HepG2 (cell line): Measurements from ENCODE around the gene ESRP2. TPM values are rescaled to one million over a fixed set of nuclear protein-coding genes. Genes with fewer than 3 reads are reported as not detected.

Experiments
- ATAC-seq: fragments of 200-7000 bp; cut with Tn5 transposase; 3 replicates; pipeline ENCODE4 v1.9.1; 2020; ENCODE audit warnings: mild to moderate bottlenecking, moderate library complexity
- BruUV-seq: library from RNA; stranded (reverse); fragments of 400-500 nt; replicated peaks from 2 replicates; lab custom pipeline; 2021; lab: Mats Ljungman, UMichigan
- CTCF ChIA-PET: fragments of 300-600 bp; formaldehyde crosslinking; extraction: SDS; loops from one replicate; lab custom pipeline; 2021; ENCODE audit warnings: low total read pairs, inconsistent platforms, low intra/inter-chr PET ratio; lab: Yijun Ruan, JAX
- POLR2A ChIA-PET: fragments of 350-600 bp; sonication (Branson Sonifier 250); formaldehyde crosslinking; loops from one replicate; lab custom pipeline; 2020; ENCODE audit warnings: antibody characterized with exemption, inconsistent platforms; lab: Yijun Ruan, JAX
- DNase-seq: peaks from one replicate; pipeline ENCODE4 v3.0.0-alpha.2; 2015; ENCODE audit warnings: low spot score
- FAIRE-seq: peaks from 3 replicates; lab custom pipeline; 2011; peaks lifted over from hg19 to GRCh38; lab: Jason Lieb, UNC
- H2AFZ ChIP-seq: one replicate; pipeline ENCODE4 v1.6.1; 2011; ENCODE audit warnings: low read length, inconsistent platforms
- H3K27ac ChIP-seq: fragments of 300-600 bp; 3 replicates; pipeline ENCODE4 v1.8.0; 2011; ENCODE audit warnings: mixed run types, mild to moderate bottlenecking, mixed read lengths, low read length, inconsistent platforms; ENCODE audit not compliant: insufficient read depth; ENCODE audit errors: extremely low read length
- H3K27me3 ChIP-seq, 2 experiments: fragments of 200-600 bp in 1 of 2; 2 replicates in 1 of 2; 3 replicates in 1 of 2; pipeline versions ENCODE4 v1.6.0 to v1.8.0; 2011; ENCODE audit warnings: low read length in 2 of 2, mild to moderate bottlenecking in 2 of 2, moderate library complexity in 2 of 2, inconsistent platforms in 1 of 2; ENCODE audit not compliant: insufficient read depth in 2 of 2, control insufficient read depth in 1 of 2
- H3K36me3 ChIP-seq, 2 experiments: fragments of 200-600 bp in 1 of 2; replicated peaks in 1 of 2; 2 replicates in 1 of 2; 3 replicates in 1 of 2; pipeline versions ENCODE4 v1.5.1 to v1.8.0; 2011; ENCODE audit warnings: low read length in 2 of 2, inconsistent platforms in 1 of 2; ENCODE audit not compliant: insufficient read depth in 2 of 2, control insufficient read depth in 1 of 2
- H3K4me1 ChIP-seq: 2 replicates; pipeline ENCODE4 v1.5.1; 2012; ENCODE audit warnings: low read length, inconsistent platforms; ENCODE audit not compliant: insufficient read depth
- H3K4me2 ChIP-seq: 2 replicates; pipeline ENCODE4 v1.6.0; 2011; ENCODE audit warnings: low read depth, low read length, inconsistent platforms
- H3K4me3 ChIP-seq, 3 experiments: fragments of 200-600 bp in 1 of 3; sonication (generic), shearing (Covaris generic) in 1 of 3; replicated peaks in 1 of 3; 2 replicates each; pipeline ENCODE4 v1.5.1; 2011 to 2016; ENCODE audit warnings: low read length in 3 of 3, inconsistent platforms in 2 of 3, low read depth in 2 of 3, mild to moderate bottlenecking in 2 of 3, control low read depth in 1 of 3, mixed read lengths in 1 of 3; ENCODE audit not compliant: insufficient read depth in 1 of 3
- H3K79me2 ChIP-seq: one replicate; pipeline ENCODE4 v1.6.1; 2011; ENCODE audit warnings: low read length, inconsistent platforms; ENCODE audit not compliant: insufficient read depth
- H3K9ac ChIP-seq: 2 replicates; pipeline ENCODE4 v1.6.0; 2011; ENCODE audit warnings: mild to moderate bottlenecking, low read depth, low read length, inconsistent platforms; ENCODE audit not compliant: insufficient read depth
- H3K9me3 ChIP-seq: 2 replicates; pipeline ENCODE4 v1.5.1; 2012; ENCODE audit warnings: mild to moderate bottlenecking, low read length
- H4K20me1 ChIP-seq: 2 replicates; pipeline ENCODE4 v1.6.0; 2011; ENCODE audit warnings: inconsistent platforms, mild to moderate bottlenecking, low read length, moderate library complexity; ENCODE audit not compliant: insufficient read depth
- CREM ChIP-seq, 2 experiments: sonication (generic) in 1 of 2; formaldehyde crosslinking in 1 of 2; IDR thresholded peaks; 2 replicates each; pipeline versions ENCODE4 v1.4.0 to v1.6.1; 2016 to 2020; ENCODE audit warnings: antibody characterized with exemption in 1 of 2, mild to moderate bottlenecking in 1 of 2, missing genetic modification reagents in 1 of 2
- JARID2 ChIP-seq: sonication (generic); formaldehyde crosslinking; IDR thresholded peaks from 2 replicates; pipeline ENCODE4 v1.8.1; 2023; ENCODE audit warnings: missing genetic modification reagents, inconsistent platforms; ENCODE audit not compliant: insufficient replicate concordance
- MAFF ChIP-seq: IDR thresholded peaks from 2 replicates; pipeline ENCODE4 v1.6.1; 2011; ENCODE audit warnings: low read depth, low read length, improper control_type of control experiment
- MATR3 ChIP-seq: sonication (generic); formaldehyde crosslinking; IDR thresholded peaks from 2 replicates; pipeline ENCODE4 v1.4.0; 2020; ENCODE audit warnings: missing genetic modification reagents
- YY1 ChIP-seq: IDR thresholded peaks from 2 replicates; pipeline ENCODE4 v1.6.1; 2011; ENCODE audit warnings: low read length, low read depth, moderate library complexity, mild to moderate bottlenecking; ENCODE audit not compliant: insufficient read depth, insufficient replicate concordance
- ZBTB1 ChIP-seq: sonication (generic); formaldehyde crosslinking; IDR thresholded peaks from 2 replicates; pipeline ENCODE4 v1.4.0; 2020; ENCODE audit warnings: missing genetic modification reagents, borderline replicate concordance
- ZNF121 ChIP-seq: sonication (generic); formaldehyde crosslinking; IDR thresholded peaks from 2 replicates; pipeline ENCODE4 v1.5.0; 2020; ENCODE audit warnings: mild to moderate bottlenecking, missing genetic modification reagents
- ZNF225 ChIP-seq: sonication (generic); formaldehyde crosslinking; IDR thresholded peaks from 2 replicates; pipeline ENCODE4 v1.4.0; 2020; ENCODE audit warnings: mild to moderate bottlenecking, missing genetic modification reagents
- ZNF484 ChIP-seq: sonication (generic); formaldehyde crosslinking; IDR thresholded peaks from 2 replicates; pipeline ENCODE4 v1.5.1; 2020; ENCODE audit warnings: mild to moderate bottlenecking, low read depth, missing genetic modification reagents, borderline replicate concordance
- ZNF629 ChIP-seq: sonication (generic); formaldehyde crosslinking; conservative IDR thresholded peaks from 2 replicates; pipeline ENCODE4 v1.5.0; 2020; ENCODE audit warnings: missing genetic modification reagents
- WGBS: methylation state at CpG from one replicate; pipeline ENCODE4 v1.1.6; 2017; ENCODE audit warnings: low lambda C conversion rate; 5-methylcytosine and 5-hydroxymethylcytosine counted together
- in situ Hi-C: cut with HindIII; loops from 2 replicates; pipeline ENCODE4 v1.10.0; 2017; ENCODE audit warnings: low pct_unique_long_range_greater_than_20kb; ENCODE audit not compliant: extremely low pct_ligation_motif_present
- intact Hi-C: fragments of 100-400 bp; cut with micrococcal nuclease; formaldehyde crosslinking; loops from one replicate; pipeline ENCODE4 v1.10.0; 2022; ENCODE audit not compliant: unreplicated experiment
- polyA plus RNA-seq, 8 experiments: library from polyadenylated mRNA; depleted of rRNA in 3 of 8; stranded (reverse) in 7 of 8; unstranded in 1 of 8; fragments of >200 nt; fragmentation: Illumina TruSeq in 4 of 8; extraction: Trizol in 4 of 8; gene quantifications; 2 replicates each; pipeline versions ENCODE4 v1.2.1 to v1.2.3, GENCODE V29; 2011 to 2016; ENCODE audit warnings: low read depth in 4 of 8, missing spikeins in 1 of 8, mixed read lengths in 1 of 8; ENCODE audit not compliant: insufficient read depth in 1 of 8
- total RNA-seq, 5 experiments: library from RNA; depleted of rRNA; stranded (reverse); fragments of >200 nt; fragmentation: Illumina TruSeq; extraction: Trizol; gene quantifications; 2 replicates each; pipeline ENCODE4 v1.2.3, GENCODE V29; 2016; ENCODE audit warnings: low read depth in 1 of 5
- TF ChIP-seq, protein P1 (sequence below): IDR thresholded peaks from 2 replicates; pipeline ENCODE4 v1.6.1; 2016; ENCODE audit warnings: mild to moderate bottlenecking, missing biosample characterization, missing genetic modification reagents

ESRP2 gene
- total and polyA plus RNA-seq, 2 of the 13 experiments (the other 11 are each of a cell fraction or from before 2014, with no cell fraction given), result 21.1 to 32.4 TPM

- Histone ChIP-seq H3K4me2 (no peak overlapping the region), H2AFZ (no peak overlapping the region), H3K27ac (peak overlapping the region; percentile 16), H3K9ac (no peak overlapping the region), H3K4me3 (no peak overlapping the region), H4K20me1 (no peaks in the 10 kb centered on the region), H3K4me1 (0 out of 2 replicates have a peak, but pooled peaks cover 7% of the 10 kb centered on the region), H3K36me3 (peaks cover 12 to 42% of the 10 kb centered on the region in 2 experiments; a peak in 4 of 5 replicates), H3K79me2 (peaks cover 3% of the 10 kb centered on the region), H3K9me3 (no peaks in the 10 kb centered on the region), H3K27me3 (no peaks in the 10 kb centered on the region)
- in situ Hi-C loops (no loop called here), intact Hi-C loops (no loop called here)
- 100% methylated on average over 2 of the region's 2 CpGs for WGBS
- TF ChIP-seq ZNF121 (CRISPR knock-in tag) (peak; percentile 59), ZNF484 (CRISPR knock-in tag) (no peak)
- ChIA-PET POLR2A (no interaction called here), CTCF (no interaction called here)
- no peak for DNase-seq
- ATAC-seq, result peak; percentile 37; the same call in 2 of the 3 replicates
- BruUV-seq, result no TSS peak
- no peak for FAIRE-seq
Measured at GRCh38 chr16:68197250-68197649, 38.7 kb downstream of the ESRP2 start.

DNA sequence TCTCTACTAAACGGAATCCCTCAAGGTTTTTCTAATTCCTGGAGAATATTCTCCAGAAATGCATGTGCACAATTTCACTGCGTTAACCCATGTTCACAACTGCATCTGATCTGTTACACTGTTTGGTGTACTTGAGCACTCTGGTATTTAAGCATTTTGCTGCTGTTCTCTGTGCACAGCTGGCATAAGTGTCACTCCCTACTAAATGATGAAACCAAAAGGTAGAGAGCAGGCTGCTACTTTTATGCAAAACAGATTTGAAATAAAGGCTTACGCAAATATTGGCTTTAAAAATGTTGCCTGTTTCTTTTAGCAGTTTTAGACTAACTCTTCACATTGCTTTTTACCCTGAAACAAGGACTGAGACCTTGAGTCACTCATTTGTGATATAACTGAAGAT, 41.7 kb downstream of the ESRP2 start:
- WGBS, result 91% methylated on average over 3 of the region's 3 CpGs
- in situ Hi-C loops (no loop called here), intact Hi-C loops (loop anchor here (5.0 kb wide), 1 partner anchor 33 kb away; no protein-coding TSS in a partner anchor)
- peaks cover 11% of the 10 kb centered on the region for H3K4me1 ChIP-seq
- no peaks in the 10 kb centered on the region for H3K27me3 ChIP-seq
- H3K9me3 ChIP-seq, result no peaks in the 10 kb centered on the region
- ChIA-PET POLR2A (no interaction called here), CTCF (no interaction called here)
- no peak overlapping the region for H3K9ac ChIP-seq
- DNase-seq (no peak), ATAC-seq (no peak), FAIRE-seq (no peak)
- no peak overlapping the region for H3K4me3 ChIP-seq
- no peak overlapping the region for H3K4me2 ChIP-seq
- H2AFZ ChIP-seq, result no peak overlapping the region
- BruUV-seq, result TSS peak; percentile 27
- H3K36me3 ChIP-seq, result peaks cover 21 to 55% of the 10 kb centered on the region in 2 experiments
- H3K27ac ChIP-seq, result no peak overlapping the region
- no peaks in the 10 kb centered on the region for H4K20me1 ChIP-seq
- H3K79me2 ChIP-seq, result no peaks in the 10 kb centered on the region
- TF ChIP-seq ZNF629 (CRISPR knock-in tag) (no peak), ZBTB1 (no peak), MATR3 (CRISPR knock-in tag) (no peak), ZNF225 (no peak), YY1 (no peak), CREM (IDR thresholded peaks at IDR 0.05) (no peak), CREM (CRISPR knock-in tag; IDR thresholded peaks at IDR 0.05) (no peak), JARID2 (CRISPR knock-in tag) (no peak), MAFF (no peak)
- TF ChIP-seq, protein P1, sequence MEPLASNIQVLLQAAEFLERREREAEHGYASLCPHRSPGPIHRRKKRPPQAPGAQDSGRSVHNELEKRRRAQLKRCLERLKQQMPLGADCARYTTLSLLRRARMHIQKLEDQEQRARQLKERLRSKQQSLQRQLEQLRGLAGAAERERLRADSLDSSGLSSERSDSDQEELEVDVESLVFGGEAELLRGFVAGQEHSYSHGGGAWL (CRISPR knock-in tag), result no peak
